CD14-positive monocyte (primary cell): Measurements from ENCODE around the gene SVIL. TPM values are rescaled to one million over a fixed set of nuclear protein-coding genes. Genes with fewer than 3 reads are reported as not detected.
"Not testable (repeated sequence)": the region's sequence is repeated elsewhere in the genome, so short reads cannot be mapped to it uniquely, and the experiment has no call there.

Experiments used
- DNase-seq, 3 donors: peaks; one replicate each; pipeline ENCODE4 v3.0.0-alpha.2; 2011 to 2022
- H2AFZ ChIP-seq: 2 replicates; pipeline ENCODE4 v1.6.0; 2012; ENCODE audit warnings: mild to moderate bottlenecking, low read depth, low read length, inconsistent platforms; ENCODE audit not compliant: insufficient read depth, poor library complexity, severe bottlenecking
- H3K27ac ChIP-seq, 2 donors: 1 replicate in 1 of 2; 2 replicates in 1 of 2; pipeline ENCODE4 v1.5.1; 2012 to 2013; ENCODE audit warnings: low read length in 2 of 2, control low read depth in 1 of 2, inconsistent platforms in 1 of 2, low read depth in 1 of 2, mild to moderate bottlenecking in 1 of 2
- H3K27me3 ChIP-seq, 2 donors: one replicate each; pipeline versions ENCODE4 v1.6.0 to v1.6.1; 2011 to 2013; ENCODE audit warnings: low read length in 2 of 2; ENCODE audit not compliant: control insufficient read depth in 2 of 2, insufficient read depth in 2 of 2
- H3K36me3 ChIP-seq, 2 donors: replicated peaks in 1 of 2; 1 replicate in 1 of 2; 2 replicates in 1 of 2; pipeline versions ENCODE4 v1.5.1 to v1.6.1; 2012 to 2013; ENCODE audit warnings: low read length in 2 of 2, control low read depth in 1 of 2, inconsistent platforms in 1 of 2, mild to moderate bottlenecking in 1 of 2; ENCODE audit not compliant: insufficient read depth in 2 of 2, control insufficient read depth in 1 of 2
- H3K4me1 ChIP-seq, 2 donors: 1 replicate in 1 of 2; 2 replicates in 1 of 2; pipeline versions ENCODE4 v1.5.1 to v1.6.1; 2012 to 2013; ENCODE audit warnings: low read length in 2 of 2, control low read depth in 1 of 2, inconsistent platforms in 1 of 2, mild to moderate bottlenecking in 1 of 2, moderate library complexity in 1 of 2; ENCODE audit not compliant: insufficient read depth in 2 of 2, control insufficient read depth in 1 of 2
- H3K4me2 ChIP-seq: replicated peaks from 2 replicates; pipeline ENCODE3; 2012; ENCODE audit warnings: low read length, moderate library complexity, mild to moderate bottlenecking; ENCODE audit not compliant: poor library complexity, severe bottlenecking; ENCODE audit errors: extremely low read depth
- H3K4me3 ChIP-seq, 3 experiments: fragments of 200-600 bp in 1 of 3; sonication (generic) in 1 of 3; replicated peaks in 1 of 3; 1 replicate in 2 of 3; 2 replicates in 1 of 3; pipeline ENCODE4 v1.5.1; 2011 to 2013; ENCODE audit warnings: low read length in 3 of 3, mild to moderate bottlenecking in 3 of 3, control low read depth in 2 of 3, low read depth in 2 of 3, inconsistent platforms in 1 of 3, moderate library complexity in 1 of 3
- H3K79me2 ChIP-seq: 2 replicates; pipeline ENCODE4 v1.6.0; 2012; ENCODE audit warnings: mild to moderate bottlenecking, control low read depth, inconsistent platforms, low read length, moderate library complexity; ENCODE audit not compliant: insufficient read depth
- H3K9ac ChIP-seq: 2 replicates; pipeline ENCODE4 v1.6.0; 2017; ENCODE audit warnings: low read length, mild to moderate bottlenecking; ENCODE audit not compliant: insufficient read depth, poor library complexity, severe bottlenecking
- H3K9me3 ChIP-seq, 2 donors: replicated peaks in 1 of 2; 1 replicate in 1 of 2; 2 replicates in 1 of 2; pipeline versions ENCODE4 v1.5.1 to v1.6.1; 2012 to 2013; ENCODE audit warnings: low read length in 2 of 2, control low read depth in 1 of 2; ENCODE audit not compliant: control insufficient read depth in 1 of 2, insufficient read depth in 1 of 2
- H4K20me1 ChIP-seq: 2 replicates; pipeline ENCODE4 v1.6.0; 2012; ENCODE audit warnings: mild to moderate bottlenecking, low read length, control low read depth, moderate library complexity; ENCODE audit not compliant: insufficient read depth
- H3K27ac Mint-ChIP-seq, 7 donors: one replicate each; pipeline ENCODE4 v1.8.0; 2020; ENCODE audit warnings: mild to moderate bottlenecking in 7 of 7, mixed read lengths in 7 of 7, moderate library complexity in 6 of 7, inconsistent platforms in 2 of 7
- H3K27me3 Mint-ChIP-seq, 3 donors: one replicate each; pipeline ENCODE4 v1.8.0; 2021 to 2022; ENCODE audit warnings: low read depth in 3 of 3, mild to moderate bottlenecking in 3 of 3, mixed read lengths in 3 of 3, moderate library complexity in 3 of 3, inconsistent platforms in 1 of 3
- H3K36me3 Mint-ChIP-seq, 2 donors: one replicate each; pipeline ENCODE4 v1.8.0; 2020; ENCODE audit warnings: mixed read lengths in 2 of 2, inconsistent platforms in 1 of 2, mild to moderate bottlenecking in 1 of 2
- H3K4me1 Mint-ChIP-seq: one replicate; pipeline ENCODE4 v1.8.0; 2020; ENCODE audit warnings: mild to moderate bottlenecking, mixed read lengths
- H3K4me3 Mint-ChIP-seq, 2 donors: one replicate each; pipeline ENCODE4 v1.8.0; 2020; ENCODE audit warnings: mild to moderate bottlenecking in 2 of 2, mixed read lengths in 2 of 2, moderate library complexity in 1 of 2
- H3K9me3 Mint-ChIP-seq, 7 donors: one replicate each; pipeline ENCODE4 v1.8.0; 2020 to 2022; ENCODE audit warnings: mixed read lengths in 7 of 7, mild to moderate bottlenecking in 6 of 7, moderate library complexity in 6 of 7, inconsistent platforms in 2 of 7
- WGBS: methylation state at CpG from one replicate; pipeline ENCODE4 v1.1.5; 2013; ENCODE audit warnings: missing lambda C conversion rate; ENCODE audit not compliant: insufficient coverage; 5-methylcytosine and 5-hydroxymethylcytosine counted together
- intact Hi-C, 2 donors: fragments of 100-400 bp; cut with micrococcal nuclease; formaldehyde crosslinking; loops; one replicate each; pipeline versions ENCODE4 v1.15.0 to v1.15.1; 2023
- polyA plus RNA-seq, 3 donors: library from polyadenylated mRNA; depleted of rRNA in 1 of 3; unstranded in 2 of 3; stranded (reverse) in 1 of 3; fragments of 300-500 nt in 2 of 3; fragments of >200 nt in 1 of 3; fragmentation: Illumina TruSeq in 2 of 3; gene quantifications; 1 replicate in 2 of 3; 2 replicates in 1 of 3; pipeline ENCODE4 v1.2.3, GENCODE V29; 2012 to 2021

Gene SVIL
- polyA plus RNA-seq, 3 donors: 2.1 to 14.3 (median 5.8) TPM

DNA sequence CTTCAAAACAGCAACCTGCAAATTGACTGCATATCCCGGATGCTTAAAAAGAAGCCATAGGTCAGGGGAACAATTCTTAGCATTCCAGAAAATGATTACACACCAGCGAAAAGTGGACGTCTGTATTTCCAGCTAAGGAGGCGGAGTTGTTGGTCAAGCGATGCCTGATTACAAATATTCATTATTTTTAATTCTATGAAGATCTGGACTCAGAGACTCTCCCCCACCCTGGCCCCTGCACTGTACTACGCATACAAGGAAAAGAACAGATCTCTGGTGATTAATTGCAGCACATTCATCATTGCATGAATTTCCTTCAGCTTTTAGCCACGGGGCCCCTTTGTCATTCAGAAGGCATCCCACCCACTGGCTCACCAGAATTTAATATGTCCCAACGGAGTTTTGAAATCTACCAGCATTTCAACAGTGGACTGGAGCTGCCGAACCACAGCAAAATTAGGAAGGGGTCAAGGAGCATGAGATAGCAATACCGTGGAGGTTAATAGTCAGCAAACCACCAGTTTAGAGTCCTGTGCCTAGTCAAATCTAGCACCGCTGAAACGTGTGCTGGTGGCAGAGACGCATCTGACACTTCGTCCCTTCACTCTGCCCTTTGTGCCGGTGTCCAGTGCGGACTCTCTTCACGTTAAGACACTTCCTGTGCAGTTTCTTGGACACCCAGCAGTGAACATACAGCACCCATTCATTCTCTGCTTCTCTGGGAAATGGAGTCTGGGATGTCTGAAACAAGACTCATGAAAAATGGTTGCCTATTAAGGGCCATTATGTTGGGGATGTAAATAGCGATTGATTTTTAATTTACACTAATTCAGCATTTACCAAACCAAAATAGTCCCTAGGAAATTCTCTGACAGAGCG, 46.8 kb downstream of the SVIL start:
- H3K79me2 ChIP-seq, H3K27me3 Mint-ChIP-seq: not testable (repeated sequence)

DNA sequence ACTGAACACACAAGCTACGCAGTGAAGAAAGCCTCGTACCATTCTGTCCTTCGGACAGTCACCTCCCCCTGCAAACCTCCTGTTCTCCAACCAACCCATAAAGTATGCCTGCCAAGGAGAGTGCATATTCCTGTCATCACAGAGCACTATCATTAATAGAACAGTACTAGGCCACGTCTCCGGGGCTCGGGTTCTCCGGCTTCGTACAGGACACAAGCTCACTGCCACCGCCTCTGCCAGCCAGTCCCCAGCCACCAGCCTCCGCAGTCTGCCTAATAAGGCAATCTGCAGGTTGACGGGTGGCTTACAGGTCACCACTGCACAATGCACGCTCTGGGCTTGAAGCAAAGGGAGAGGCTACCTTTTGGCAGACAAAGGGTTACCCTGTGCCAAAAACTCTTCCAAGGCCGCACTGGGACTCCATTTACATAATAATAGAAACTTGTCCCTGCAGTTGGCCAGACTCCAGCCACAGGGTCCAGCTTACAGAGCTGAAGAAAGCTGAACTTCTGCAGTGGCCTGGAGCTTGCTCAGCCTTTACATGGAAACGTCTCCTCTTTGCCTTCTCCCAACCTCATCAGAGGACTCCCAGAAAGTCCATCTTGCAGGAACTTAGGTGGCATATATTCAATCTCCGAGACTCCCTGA, 47.5 kb downstream of the SVIL start:
- H3K27me3 Mint-ChIP-seq, H3K79me2 ChIP-seq, H2AFZ ChIP-seq, H3K27me3 ChIP-seq, H3K9me3 Mint-ChIP-seq, H3K4me3 Mint-ChIP-seq, H3K9ac ChIP-seq, H3K9me3 ChIP-seq, H3K27ac ChIP-seq, H3K4me2 ChIP-seq, DNase-seq, H3K4me3 ChIP-seq: not testable (repeated sequence)
- Histone ChIP-seq H4K20me1 (peaks cover 27% of the 10 kb centered on the region), H3K4me1 (peaks cover 28 to 31% of the 10 kb centered on the region in 2 donors), H3K36me3 (peaks cover 0 to 17% of the 10 kb centered on the region in 2 donors)
- WGBS: 97% methylated on average over 9 of the region's 15 CpGs
- peaks cover 21 to 27% of the 10 kb centered on the region in 2 donors for H3K36me3 Mint-ChIP-seq
- peaks cover 42% of the 10 kb centered on the region for H3K4me1 Mint-ChIP-seq
- intact Hi-C loops: loop anchor here in 1 of 2 donors (5.0 kb wide), 1 partner anchor 75 kb away; no protein-coding TSS in a partner anchor
- H3K27ac Mint-ChIP-seq: peak overlapping the region in 6 of 7 donors; percentile 66 to 91 (median 86)

More for the DNA sequence above, 46.8 kb downstream of the SVIL start:
- peak overlapping the region; percentile 16 for H3K4me2 ChIP-seq
- 100% methylated on average over 2 of the region's 19 CpGs for WGBS
- not testable (repeated sequence) for DNase-seq, H3K4me3 ChIP-seq, H2AFZ ChIP-seq, H3K9me3 ChIP-seq, H3K27me3 ChIP-seq, H3K9me3 Mint-ChIP-seq, H3K9ac ChIP-seq
- Mint-ChIP-seq H3K4me1 (peaks cover 40% of the 10 kb centered on the region), H3K27ac (peak overlapping the region; percentile 84 to 96 (median 91)), H3K4me3 (peak overlapping the region in 1 of 2 donors; percentile 59), H3K36me3 (peaks cover 19 to 25% of the 10 kb centered on the region in 2 donors)
- H3K27ac ChIP-seq: peak overlapping the region in 1 of 2 donors; percentile 58
- peaks cover 0 to 17% of the 10 kb centered on the region in 2 donors for H3K36me3 ChIP-seq
- H4K20me1 ChIP-seq: peaks cover 27% of the 10 kb centered on the region
- peaks cover 28 to 31% of the 10 kb centered on the region in 2 donors for H3K4me1 ChIP-seq
- intact Hi-C loops: loop anchor here in 1 of 2 donors (5.0 kb wide), 1 partner anchor 76 kb away; no protein-coding TSS in a partner anchor
